ENCODE measurements around the gene KLRD1.
"Not testable (repeated sequence)": the region's sequence is repeated elsewhere in the genome, so short reads cannot be mapped to it uniquely, and the experiment has no call there.

KLRD1 gene

DNA sequence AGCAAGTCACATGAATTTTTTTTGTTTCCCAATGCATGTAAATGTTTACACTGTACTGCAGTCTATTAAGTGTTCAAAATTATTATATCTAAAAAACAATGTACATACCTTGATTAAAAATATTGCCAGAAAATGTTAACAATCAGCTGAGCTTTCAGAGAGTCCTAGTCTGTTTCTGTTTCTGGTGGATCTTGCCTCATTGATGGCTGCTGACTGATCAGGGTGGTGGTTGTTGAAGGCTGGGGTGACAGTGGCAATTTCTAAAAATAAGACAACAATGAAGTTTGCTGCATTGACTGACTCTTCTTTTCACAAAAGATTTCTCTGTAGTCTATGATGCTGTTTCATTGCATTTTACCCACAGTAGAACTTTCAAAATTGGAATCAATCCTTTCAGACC lies 16.6 kb upstream of the KLRD1 start:
- Histone ChIP-seq H3K9me3 (ENCODE audit: control insufficient read depth, low read length) (no peaks in the 10 kb centered on the region), H3K4me1 (ENCODE audit: control insufficient read depth, insufficient read depth, low read length, poor library complexity, severe bottlenecking) (peaks cover 3% of the 10 kb centered on the region), H3K4me3 (ENCODE audit: insufficient read depth, low read depth, low read length, poor library complexity, severe bottlenecking) (no peak overlapping the region)

DNA sequence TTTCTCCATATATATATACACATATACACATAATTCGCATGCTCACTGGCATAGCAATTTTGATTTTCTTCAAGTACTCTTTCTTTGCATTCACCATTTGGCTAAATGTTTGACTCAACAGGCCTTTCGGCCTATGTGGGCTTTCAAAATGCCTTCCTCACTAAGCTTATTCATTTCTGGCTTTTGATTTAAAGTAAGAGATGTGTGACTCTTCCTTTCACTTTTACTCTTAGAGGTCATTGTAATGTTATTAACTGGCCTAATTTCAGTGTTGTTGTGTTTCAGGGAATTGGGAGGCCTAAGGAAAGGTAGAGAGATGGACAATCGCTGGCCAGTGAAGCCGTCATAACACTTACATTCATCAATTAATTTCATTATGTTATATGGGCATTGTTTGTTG lies 14.5 kb upstream of the KLRD1 start:
- Histone ChIP-seq H3K27me3 (replicated peaks; ENCODE audit: control insufficient read depth, insufficient read depth, low read length, poor library complexity, severe bottlenecking) (no peaks in the 10 kb centered on the region), H3K27ac (ENCODE audit: insufficient read depth, low read length, poor library complexity, severe bottlenecking) (no peak overlapping the region), H3K9me3 (ENCODE audit: control insufficient read depth, low read length) (no peaks in the 10 kb centered on the region), H3K36me3 (ENCODE audit: control insufficient read depth, insufficient read depth, low read length) (no peaks in the 10 kb centered on the region), H3K4me1 (ENCODE audit: control insufficient read depth, insufficient read depth, low read length, poor library complexity, severe bottlenecking) (peaks cover 3% of the 10 kb centered on the region), H3K4me3 (ENCODE audit: insufficient read depth, low read depth, low read length, poor library complexity, severe bottlenecking) (no peak overlapping the region)
- no peak for DNase-seq

More for the DNA sequence above, 16.6 kb upstream of the KLRD1 start:
- DNase-seq: no peak
- Histone ChIP-seq H3K27ac (ENCODE audit: insufficient read depth, low read length, poor library complexity, severe bottlenecking) (no peak overlapping the region), H3K27me3 (replicated peaks; ENCODE audit: control insufficient read depth, insufficient read depth, low read length, poor library complexity, severe bottlenecking) (no peaks in the 10 kb centered on the region), H3K36me3 (ENCODE audit: control insufficient read depth, insufficient read depth, low read length) (no peaks in the 10 kb centered on the region)

- Histone ChIP-seq H3K27me3 (replicated peaks; ENCODE audit: control insufficient read depth, insufficient read depth, low read length, poor library complexity, severe bottlenecking) (no peaks in the 10 kb centered on the region), H3K4me3 (ENCODE audit: insufficient read depth, low read depth, low read length, poor library complexity, severe bottlenecking) (no peak overlapping the region), H3K4me1 (ENCODE audit: control insufficient read depth, insufficient read depth, low read length, poor library complexity, severe bottlenecking) (peaks cover 3% of the 10 kb centered on the region), H3K27ac (ENCODE audit: insufficient read depth, low read length, poor library complexity, severe bottlenecking) (no peak overlapping the region), H3K9me3 (ENCODE audit: control insufficient read depth, low read length) (no peaks in the 10 kb centered on the region), H3K36me3 (ENCODE audit: control insufficient read depth, insufficient read depth, low read length) (no peaks in the 10 kb centered on the region)
- DNase-seq: no peak
These were observed 14.0 kb upstream of the KLRD1 start for GRCh38 chr12:10293570-10294227.

- no peak overlapping the region for H3K27ac ChIP-seq (ENCODE audit: insufficient read depth, low read length, poor library complexity, severe bottlenecking)
- H3K4me3 ChIP-seq (ENCODE audit: insufficient read depth, low read depth, low read length, poor library complexity, severe bottlenecking): no peak overlapping the region
- no peak for DNase-seq
- H3K36me3 ChIP-seq (ENCODE audit: control insufficient read depth, insufficient read depth, low read length): no peaks in the 10 kb centered on the region
- no peaks in the 10 kb centered on the region for H3K9me3 ChIP-seq (ENCODE audit: control insufficient read depth, low read length)
- H3K27me3 ChIP-seq (replicated peaks; ENCODE audit: control insufficient read depth, insufficient read depth, low read length, poor library complexity, severe bottlenecking): no peaks in the 10 kb centered on the region
- no peaks in the 10 kb centered on the region for H3K4me1 ChIP-seq (ENCODE audit: control insufficient read depth, insufficient read depth, low read length, poor library complexity, severe bottlenecking)
These were observed 6.6 kb upstream of the KLRD1 start for GRCh38 chr12:10301103-10301502.

DNA sequence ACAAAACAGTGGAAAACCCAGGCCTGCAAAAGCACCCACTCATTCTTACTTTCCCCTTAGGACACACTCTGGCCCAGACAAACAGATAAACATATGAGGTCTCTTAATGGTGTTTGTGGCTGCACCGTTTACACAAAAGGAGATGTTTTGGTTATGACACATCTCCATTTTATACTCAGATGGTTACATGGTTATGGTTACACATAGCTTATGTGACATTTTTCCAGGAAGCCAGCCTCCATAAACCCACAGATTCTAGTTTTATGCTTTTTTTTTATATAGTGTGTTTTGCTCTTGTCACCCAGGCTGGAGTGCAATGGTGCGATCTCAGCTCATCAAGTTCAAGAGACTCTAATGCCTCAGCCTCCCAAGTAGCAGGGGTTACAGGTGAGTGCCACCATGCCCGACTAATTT lies 3.5 kb upstream of the KLRD1 start:
- DNase-seq: no peak
- no peak overlapping the region for H3K27ac ChIP-seq (ENCODE audit: insufficient read depth, low read length, poor library complexity, severe bottlenecking)
- H3K36me3 ChIP-seq (ENCODE audit: control insufficient read depth, insufficient read depth, low read length): no peaks in the 10 kb centered on the region
- no peak overlapping the region for H3K4me3 ChIP-seq (ENCODE audit: insufficient read depth, low read depth, low read length, poor library complexity, severe bottlenecking)
- H3K4me1 ChIP-seq (ENCODE audit: control insufficient read depth, insufficient read depth, low read length, poor library complexity, severe bottlenecking): no peaks in the 10 kb centered on the region
- no peaks in the 10 kb centered on the region for H3K27me3 ChIP-seq (replicated peaks; ENCODE audit: control insufficient read depth, insufficient read depth, low read length, poor library complexity, severe bottlenecking)
- H3K9me3 ChIP-seq (ENCODE audit: control insufficient read depth, low read length): no peaks in the 10 kb centered on the region

GRCh38 chr12:10305411-10305810 lies 2.3 kb upstream of the KLRD1 start:
- Histone ChIP-seq H3K27ac (ENCODE audit: insufficient read depth, low read length, poor library complexity, severe bottlenecking) (no peak overlapping the region), H3K9me3 (ENCODE audit: control insufficient read depth, low read length) (no peaks in the 10 kb centered on the region)

DNA sequence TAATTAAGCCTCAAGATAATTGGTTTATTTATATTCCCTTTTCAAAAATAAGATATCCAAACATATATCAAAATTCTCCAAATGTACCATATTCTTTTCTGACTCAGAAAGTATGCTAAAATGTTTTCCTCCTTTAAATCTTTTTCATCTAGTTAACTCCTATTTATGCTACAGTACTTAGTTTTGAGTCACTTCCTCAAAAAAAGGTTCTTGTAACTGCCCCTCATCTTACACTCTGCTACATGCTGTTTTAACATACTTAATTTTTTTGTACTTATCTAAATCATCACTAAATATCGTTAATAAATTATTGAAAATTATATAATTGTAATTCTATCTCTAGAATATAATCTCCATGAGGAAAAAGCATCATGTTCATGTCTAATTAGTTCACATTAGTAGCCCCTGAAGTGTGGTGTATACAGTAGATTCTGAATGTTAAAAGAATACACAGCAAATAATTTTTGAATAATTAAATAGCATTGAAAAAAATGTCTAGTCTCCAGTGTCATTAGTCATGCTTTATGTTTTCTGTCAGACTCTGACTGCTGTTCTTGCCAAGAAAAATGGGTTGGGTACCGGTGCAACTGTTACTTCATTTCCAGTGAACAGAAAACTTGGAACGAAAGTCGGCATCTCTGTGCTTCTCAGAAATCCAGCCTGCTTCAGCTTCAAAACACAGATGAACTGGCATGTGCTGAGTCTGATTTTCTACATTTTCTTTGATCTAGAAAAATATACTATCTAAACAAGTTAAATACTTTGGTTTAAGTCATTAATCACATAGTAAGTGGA lies 3.5 kb downstream of the KLRD1 start:
- no peak for DNase-seq
- no peaks in the 10 kb centered on the region for H3K4me1 ChIP-seq (ENCODE audit: control insufficient read depth, insufficient read depth, low read length, poor library complexity, severe bottlenecking)
- no peak overlapping the region for H3K27ac ChIP-seq (ENCODE audit: insufficient read depth, low read length, poor library complexity, severe bottlenecking)
- H3K27me3 ChIP-seq (replicated peaks; ENCODE audit: control insufficient read depth, insufficient read depth, low read length, poor library complexity, severe bottlenecking): no peaks in the 10 kb centered on the region
- H3K9me3 ChIP-seq (ENCODE audit: control insufficient read depth, low read length): no peaks in the 10 kb centered on the region
- no peaks in the 10 kb centered on the region for H3K36me3 ChIP-seq (ENCODE audit: control insufficient read depth, insufficient read depth, low read length)
- H3K4me3 ChIP-seq (ENCODE audit: insufficient read depth, low read depth, low read length, poor library complexity, severe bottlenecking): no peak overlapping the region

More at GRCh38 chr12:10305411-10305810, 2.3 kb upstream of the KLRD1 start:
- H3K27me3 ChIP-seq (replicated peaks; ENCODE audit: control insufficient read depth, insufficient read depth, low read length, poor library complexity, severe bottlenecking): no peaks in the 10 kb centered on the region
- H3K4me1 ChIP-seq (ENCODE audit: control insufficient read depth, insufficient read depth, low read length, poor library complexity, severe bottlenecking): no peaks in the 10 kb centered on the region
- no peak for DNase-seq
- no peaks in the 10 kb centered on the region for H3K36me3 ChIP-seq (ENCODE audit: control insufficient read depth, insufficient read depth, low read length)
- no peak overlapping the region for H3K4me3 ChIP-seq (ENCODE audit: insufficient read depth, low read depth, low read length, poor library complexity, severe bottlenecking)

DNA sequence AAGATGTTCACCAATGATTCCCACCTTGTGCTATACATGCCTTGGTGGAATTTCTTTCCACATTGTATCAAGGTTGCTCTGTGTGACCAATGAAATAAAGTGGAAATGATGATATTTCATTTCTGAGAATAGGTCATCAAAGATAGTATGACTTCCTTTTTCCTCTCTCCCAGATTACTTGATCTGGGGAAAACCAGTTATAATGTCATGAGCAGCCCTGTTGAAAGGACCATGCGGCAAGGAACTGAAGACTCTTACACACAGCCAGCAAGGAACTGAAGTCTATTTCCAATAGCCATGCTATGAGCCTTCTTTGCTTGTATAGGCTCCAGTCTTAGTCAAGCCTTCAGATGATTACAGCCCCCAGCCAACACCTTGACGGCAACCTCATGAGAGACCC lies 11.7 kb downstream of the KLRD1 start:
- Histone ChIP-seq H3K27me3 (replicated peaks; ENCODE audit: control insufficient read depth, insufficient read depth, low read length, poor library complexity, severe bottlenecking) (no peaks in the 10 kb centered on the region), H3K27ac (ENCODE audit: insufficient read depth, low read length, poor library complexity, severe bottlenecking) (no peak overlapping the region), H3K36me3 (ENCODE audit: control insufficient read depth, insufficient read depth, low read length) (no peaks in the 10 kb centered on the region), H3K9me3 (ENCODE audit: control insufficient read depth, low read length) (no peaks in the 10 kb centered on the region), H3K4me3 (ENCODE audit: insufficient read depth, low read depth, low read length, poor library complexity, severe bottlenecking) (no peak overlapping the region), H3K4me1 (ENCODE audit: control insufficient read depth, insufficient read depth, low read length, poor library complexity, severe bottlenecking) (no peaks in the 10 kb centered on the region)
- DNase-seq: no peak

DNA sequence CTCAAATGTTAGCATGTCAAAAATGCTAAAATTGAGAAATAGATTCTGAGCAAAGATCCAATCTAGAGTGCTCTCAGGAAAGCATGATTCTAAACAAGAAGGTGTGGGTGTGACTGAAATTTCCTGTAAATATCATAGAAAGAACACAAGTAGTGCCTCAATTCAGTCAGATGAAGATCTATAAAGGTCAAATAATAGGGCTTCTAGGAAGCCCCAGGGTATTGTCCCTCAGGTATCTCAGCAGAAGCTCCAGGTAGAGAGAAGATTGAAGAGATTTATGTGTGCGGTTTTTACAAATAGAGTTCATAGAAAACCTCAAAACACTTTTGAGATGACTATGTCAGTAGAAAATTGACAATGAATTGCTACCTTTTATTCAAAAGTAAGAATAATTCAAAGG lies 13.0 kb downstream of the KLRD1 start:
- no peak for DNase-seq
- H3K27ac ChIP-seq (ENCODE audit: insufficient read depth, low read length, poor library complexity, severe bottlenecking): no peak overlapping the region
- H3K36me3 ChIP-seq (ENCODE audit: control insufficient read depth, insufficient read depth, low read length): no peaks in the 10 kb centered on the region
- H3K9me3 ChIP-seq (ENCODE audit: control insufficient read depth, low read length): no peaks in the 10 kb centered on the region
- no peaks in the 10 kb centered on the region for H3K27me3 ChIP-seq (replicated peaks; ENCODE audit: control insufficient read depth, insufficient read depth, low read length, poor library complexity, severe bottlenecking)
- H3K4me3 ChIP-seq (ENCODE audit: insufficient read depth, low read depth, low read length, poor library complexity, severe bottlenecking): no peak overlapping the region
- no peaks in the 10 kb centered on the region for H3K4me1 ChIP-seq (ENCODE audit: control insufficient read depth, insufficient read depth, low read length, poor library complexity, severe bottlenecking)

DNA sequence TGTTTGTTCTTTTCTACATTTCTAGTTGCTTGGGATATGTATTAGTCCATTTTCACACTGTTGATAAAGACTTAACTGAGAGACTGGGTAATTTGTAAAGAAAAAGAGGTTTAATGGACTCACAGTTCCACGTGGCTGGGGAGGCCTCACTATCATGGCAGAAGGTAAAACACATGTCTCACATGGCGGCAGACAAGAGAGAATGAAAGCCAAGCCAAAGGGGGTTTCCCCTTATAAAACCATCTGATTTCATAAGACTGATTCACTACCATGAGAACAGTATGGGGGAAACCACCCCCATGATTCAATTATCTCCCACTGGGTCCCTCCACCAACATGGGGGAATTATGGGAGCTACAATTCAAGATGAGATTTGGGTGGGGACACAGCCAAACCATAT lies 21.0 kb downstream of the KLRD1 start:
- H3K36me3 ChIP-seq (ENCODE audit: control insufficient read depth, insufficient read depth, low read length); H3K4me1 ChIP-seq (ENCODE audit: control insufficient read depth, insufficient read depth, low read length, poor library complexity, severe bottlenecking); H3K9me3 ChIP-seq (ENCODE audit: control insufficient read depth, low read length); H3K27ac ChIP-seq (ENCODE audit: insufficient read depth, low read length, poor library complexity, severe bottlenecking); DNase-seq; H3K4me3 ChIP-seq (ENCODE audit: insufficient read depth, low read depth, low read length, poor library complexity, severe bottlenecking); H3K27me3 ChIP-seq (replicated peaks; ENCODE audit: control insufficient read depth, insufficient read depth, low read length, poor library complexity, severe bottlenecking): not testable (repeated sequence)
